Measurements from ENCODE around the gene COPA.

The COPA gene

GRCh38 chr1:160261893-160262794 is 80.9 kb downstream of the COPA start, which contains the start of gene DCAF8:
Gene DCAF8 (minus strand): TSS chr1:160262549. CDS start chr1:160244008, 18,541 bp downstream.
- peak; percentile 98 for DNase-seq

GRCh38 chr1:160261556-160261892 is 81.5 kb downstream of the COPA start:
- DNase-seq: no peak

- no peak for DNase-seq
These were observed 82.4 kb downstream of the COPA start for GRCh38 chr1:160260406-160261382.

- DNase-seq: no peak
These were observed 84.8 kb downstream of the COPA start for GRCh38 chr1:160258177-160258798.

GRCh38 chr1:160257411-160258015 is 85.5 kb downstream of the COPA start:
- DNase-seq: no peak

- no peak for DNase-seq
These were observed 86.5 kb downstream of the COPA start for GRCh38 chr1:160256396-160257046.

GRCh38 chr1:160255781-160256300 is 87.2 kb downstream of the COPA start:
- DNase-seq: no peak

GRCh38 chr1:160251687-160252526 is 91.1 kb downstream of the COPA start:
- DNase-seq: peak; percentile 46

- DNase-seq: no peak
These were observed 92.0 kb downstream of the COPA start for GRCh38 chr1:160251011-160251410.

- no peak for DNase-seq
These were observed 96.0 kb downstream of the COPA start for GRCh38 chr1:160247053-160247452.

GRCh38 chr1:160245434-160245833 is 97.6 kb downstream of the COPA start:
- DNase-seq: no peak

GRCh38 chr1:160244209-160244608 is 98.8 kb downstream of the COPA start:
- no peak for DNase-seq

- no peak for DNase-seq
These were observed 99.3 kb downstream of the COPA start for GRCh38 chr1:160243767-160244166.

GRCh38 chr1:160239582-160240299 is 103.3 kb downstream of the COPA start:
- DNase-seq: no peak
